Parathyroid adenoma (tissue), 2 donors: ENCODE data around the gene YRDC.

Experiments used
- H2AFZ ChIP-seq: fragments of 300-600 bp; sonication (generic); one replicate; pipeline ENCODE4 v1.7.0; 2017; ENCODE audit warnings: antibody characterized with exemption, mild to moderate bottlenecking
- H3K27ac ChIP-seq: fragments of 300-600 bp; sonication (generic); one replicate; pipeline ENCODE4 v1.7.0; 2017
- H3K27me3 ChIP-seq: fragments of 300-600 bp; sonication (generic); one replicate; pipeline ENCODE4 v1.7.0; 2017; ENCODE audit warnings: low read length; ENCODE audit not compliant: control insufficient read depth, insufficient read depth
- H3K36me3 ChIP-seq: fragments of 300-600 bp; sonication (generic); one replicate; pipeline ENCODE4 v1.7.0; 2017; ENCODE audit warnings: low read length; ENCODE audit not compliant: control insufficient read depth, insufficient read depth
- H3K4me1 ChIP-seq: fragments of 300-600 bp; sonication (generic); one replicate; pipeline ENCODE4 v1.7.0; 2017; ENCODE audit warnings: control low read depth
- H3K4me2 ChIP-seq: fragments of 300-600 bp; sonication (generic); one replicate; pipeline ENCODE4 v1.7.0; 2017; ENCODE audit warnings: low read length
- H3K4me3 ChIP-seq: fragments of 300-600 bp; sonication (generic); one replicate; pipeline ENCODE4 v1.7.0; 2017; ENCODE audit warnings: low read depth, low read length
- H3K79me2 ChIP-seq: fragments of 300-600 bp; sonication (generic); one replicate; pipeline ENCODE4 v1.7.0; 2017; ENCODE audit warnings: control low read depth
- H3K9ac ChIP-seq: fragments of 300-600 bp; sonication (generic); one replicate; pipeline ENCODE4 v1.7.0; 2017; ENCODE audit warnings: mild to moderate bottlenecking
- H3K9me3 ChIP-seq: fragments of 300-600 bp; sonication (generic); one replicate; pipeline ENCODE4 v1.7.0; 2017; ENCODE audit warnings: low read length; ENCODE audit not compliant: control insufficient read depth
- TF ChIP-seq, protein P1 (sequence below): fragments of 300-600 bp; sonication (generic); IDR thresholded peaks from one replicate; pipeline ENCODE4 v1.7.0; 2017; ENCODE audit warnings: antibody characterized with exemption, mild to moderate bottlenecking
- donor health status: primary hyperparathyroidism.

The YRDC gene

GRCh38 chr1:37836788-37837187, 28.8 kb upstream of the YRDC start:
- no peaks in the 10 kb centered on the region for H3K36me3 ChIP-seq
- H3K9me3 ChIP-seq, result no peaks in the 10 kb centered on the region
- no peaks in the 10 kb centered on the region for H3K27me3 ChIP-seq
- no peak overlapping the region for H3K4me2 ChIP-seq
- H3K4me1 ChIP-seq, result no peaks in the 10 kb centered on the region
- no peak overlapping the region for H3K27ac ChIP-seq
- H3K79me2 ChIP-seq, result no peaks in the 10 kb centered on the region
- no peak overlapping the region for H2AFZ ChIP-seq
- H3K4me3 ChIP-seq, result no peak overlapping the region
- TF ChIP-seq, protein P1, sequence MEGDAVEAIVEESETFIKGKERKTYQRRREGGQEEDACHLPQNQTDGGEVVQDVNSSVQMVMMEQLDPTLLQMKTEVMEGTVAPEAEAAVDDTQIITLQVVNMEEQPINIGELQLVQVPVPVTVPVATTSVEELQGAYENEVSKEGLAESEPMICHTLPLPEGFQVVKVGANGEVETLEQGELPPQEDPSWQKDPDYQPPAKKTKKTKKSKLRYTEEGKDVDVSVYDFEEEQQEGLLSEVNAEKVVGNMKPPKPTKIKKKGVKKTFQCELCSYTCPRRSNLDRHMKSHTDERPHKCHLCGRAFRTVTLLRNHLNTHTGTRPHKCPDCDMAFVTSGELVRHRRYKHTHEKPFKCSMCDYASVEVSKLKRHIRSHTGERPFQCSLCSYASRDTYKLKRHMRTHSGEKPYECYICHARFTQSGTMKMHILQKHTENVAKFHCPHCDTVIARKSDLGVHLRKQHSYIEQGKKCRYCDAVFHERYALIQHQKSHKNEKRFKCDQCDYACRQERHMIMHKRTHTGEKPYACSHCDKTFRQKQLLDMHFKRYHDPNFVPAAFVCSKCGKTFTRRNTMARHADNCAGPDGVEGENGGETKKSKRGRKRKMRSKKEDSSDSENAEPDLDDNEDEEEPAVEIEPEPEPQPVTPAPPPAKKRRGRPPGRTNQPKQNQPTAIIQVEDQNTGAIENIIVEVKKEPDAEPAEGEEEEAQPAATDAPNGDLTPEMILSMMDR, result no peak
- no peak overlapping the region for H3K9ac ChIP-seq

GRCh38 chr1:37831809-37832208, 23.8 kb upstream of the YRDC start:
- H2AFZ ChIP-seq, result no peak overlapping the region
- no peaks in the 10 kb centered on the region for H3K27me3 ChIP-seq
- H3K4me1 ChIP-seq, result no peaks in the 10 kb centered on the region
- H3K36me3 ChIP-seq, result no peaks in the 10 kb centered on the region
- no peaks in the 10 kb centered on the region for H3K9me3 ChIP-seq
- H3K4me3 ChIP-seq, result no peak overlapping the region
- no peak overlapping the region for H3K4me2 ChIP-seq
- no peak overlapping the region for H3K9ac ChIP-seq
- H3K79me2 ChIP-seq, result no peaks in the 10 kb centered on the region
- no peak overlapping the region for H3K27ac ChIP-seq
- TF ChIP-seq, protein P1, result no peak

DNA sequence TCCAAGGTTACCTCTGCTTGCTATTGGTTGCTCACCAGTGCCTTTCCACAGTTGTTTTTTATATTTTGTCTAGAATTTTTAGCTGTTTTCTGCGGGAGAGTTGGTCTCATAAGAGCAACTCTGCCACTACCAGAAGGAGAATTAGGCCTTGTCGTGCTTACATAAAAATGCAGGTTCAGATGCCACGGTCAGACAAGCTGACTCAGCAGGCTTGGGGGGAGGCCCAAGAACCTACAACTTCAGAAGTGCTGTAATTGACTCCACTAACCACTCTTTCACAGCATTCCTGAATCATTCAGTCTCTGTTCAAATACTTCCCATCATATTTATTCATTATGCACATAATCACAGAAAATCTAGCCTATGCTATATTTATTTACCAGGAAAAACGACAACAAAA, 23.1 kb upstream of the YRDC start:
- H3K9me3 ChIP-seq, result no peaks in the 10 kb centered on the region
- no peaks in the 10 kb centered on the region for H3K4me1 ChIP-seq
- H3K36me3 ChIP-seq, result no peaks in the 10 kb centered on the region
- H3K4me3 ChIP-seq, result no peak overlapping the region
- H3K79me2 ChIP-seq, result no peaks in the 10 kb centered on the region
- H2AFZ ChIP-seq, result no peak overlapping the region
- no peak overlapping the region for H3K9ac ChIP-seq
- H3K4me2 ChIP-seq, result no peak overlapping the region
- TF ChIP-seq, protein P1, result no peak
- H3K27me3 ChIP-seq, result no peaks in the 10 kb centered on the region
- no peak overlapping the region for H3K27ac ChIP-seq

DNA sequence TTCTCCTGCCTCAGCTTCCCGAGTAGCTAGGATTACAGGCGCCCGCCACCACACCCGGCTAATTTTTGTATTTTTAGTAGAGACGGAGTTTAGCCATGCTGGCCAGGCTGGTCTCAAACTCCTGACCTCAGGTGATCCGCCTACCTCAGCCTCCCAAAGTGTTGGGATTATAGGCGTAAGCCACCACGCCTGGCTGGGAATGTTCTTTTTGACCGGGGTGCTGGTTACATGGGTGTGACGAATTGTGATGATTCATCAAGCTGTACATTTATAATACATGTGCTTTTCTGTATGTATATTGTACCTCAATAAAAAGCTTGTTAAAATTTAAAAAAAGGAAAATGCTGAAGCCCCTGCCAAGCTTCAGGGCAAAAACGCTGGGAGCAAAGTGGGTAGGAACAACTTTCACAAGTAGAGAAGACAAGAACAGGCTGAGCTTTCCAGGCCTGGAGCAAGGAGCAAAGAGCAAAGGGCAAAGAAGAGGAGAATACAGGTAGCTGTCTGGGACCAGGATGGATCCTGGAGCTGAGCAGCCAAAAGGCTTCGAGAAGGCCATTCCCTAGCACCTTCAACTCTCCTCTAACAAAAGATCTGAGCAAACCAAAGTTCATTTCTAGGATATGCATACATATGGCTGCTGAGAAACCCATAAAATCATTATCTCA, 20.5 kb upstream of the YRDC start:
- H3K4me2 ChIP-seq, result no peak overlapping the region
- H3K36me3 ChIP-seq, result no peaks in the 10 kb centered on the region
- no peaks in the 10 kb centered on the region for H3K79me2 ChIP-seq
- H3K9ac ChIP-seq, result no peak overlapping the region
- H3K27me3 ChIP-seq, result no peaks in the 10 kb centered on the region
- H3K4me3 ChIP-seq, result no peak overlapping the region
- no peaks in the 10 kb centered on the region for H3K9me3 ChIP-seq
- no peak overlapping the region for H2AFZ ChIP-seq
- TF ChIP-seq, protein P1, result no peak
- H3K27ac ChIP-seq, result no peak overlapping the region
- no peaks in the 10 kb centered on the region for H3K4me1 ChIP-seq

- Histone ChIP-seq H3K4me1 (no peaks in the 10 kb centered on the region), H3K27me3 (no peaks in the 10 kb centered on the region), H3K79me2 (no peaks in the 10 kb centered on the region), H3K36me3 (no peaks in the 10 kb centered on the region), H3K9me3 (no peaks in the 10 kb centered on the region), H3K4me3 (no peak overlapping the region), H3K9ac (no peak overlapping the region), H2AFZ (no peak overlapping the region), H3K27ac (no peak overlapping the region), H3K4me2 (no peak overlapping the region)
- TF ChIP-seq, protein P1, result no peak
Observed at GRCh38 chr1:37825506-37825905, 17.5 kb upstream of the YRDC start.
